GM19043 (cell line): Measurements from ENCODE around the gene SRRM5.
"Not testable (repeated sequence)": the region's sequence is repeated elsewhere in the genome, so short reads cannot be mapped to it uniquely, and the experiment has no call there.

ENCODE experiments used
- ATAC-seq: cut with Tn5 transposase; IDR thresholded peaks from one replicate; pipeline ENCODE4 v1.9.1; 2021; ENCODE audit warnings: low read depth; ENCODE audit not compliant: unreplicated experiment

The SRRM5 gene

GRCh38 chr19:43612374-43612773, 486 bp downstream of the SRRM5 start:
- no peak for ATAC-seq

- ATAC-seq: no peak
Observed at GRCh38 chr19:43616306-43616705, 4.4 kb downstream of the SRRM5 start.

GRCh38 chr19:43616954-43617353, 5.1 kb downstream of the SRRM5 start:
- ATAC-seq: no peak

- ATAC-seq: peak; percentile 40
Observed at GRCh38 chr19:43618921-43619261, 7.0 kb downstream of the SRRM5 start.

- ATAC-seq: peak; percentile 63
Observed at GRCh38 chr19:43619262-43620060, 7.6 kb downstream of the SRRM5 start, which contains the start of gene ZNF428. Gene ZNF428 (minus strand): TSS chr19:43619629. CDS start chr19:43614304, 5,325 bp downstream.

GRCh38 chr19:43620061-43621001, 8.4 kb downstream of the SRRM5 start:
- ATAC-seq: no peak

GRCh38 chr19:43622070-43622469, 10.2 kb downstream of the SRRM5 start:
- no peak for ATAC-seq

- no peak for ATAC-seq
Observed at GRCh38 chr19:43622956-43623355, 11.1 kb downstream of the SRRM5 start.

GRCh38 chr19:43623889-43624670, 12.2 kb downstream of the SRRM5 start:
- no peak for ATAC-seq

- no peak for ATAC-seq
Observed at GRCh38 chr19:43624933-43625332, 13.0 kb downstream of the SRRM5 start.

- no peak for ATAC-seq
Observed at GRCh38 chr19:43625918-43626579, 14.2 kb downstream of the SRRM5 start.

GRCh38 chr19:43626838-43627237, 14.9 kb downstream of the SRRM5 start:
- ATAC-seq: no peak

GRCh38 chr19:43628646-43629326, 16.9 kb downstream of the SRRM5 start:
- no peak for ATAC-seq

GRCh38 chr19:43631491-43631890, 19.6 kb downstream of the SRRM5 start:
- no peak for ATAC-seq

GRCh38 chr19:43633520-43633919, 21.6 kb downstream of the SRRM5 start:
- ATAC-seq: no peak

GRCh38 chr19:43634068-43634467, 22.2 kb downstream of the SRRM5 start:
- ATAC-seq: no peak

GRCh38 chr19:43634506-43634871, 22.6 kb downstream of the SRRM5 start:
- ATAC-seq: no peak

- ATAC-seq: no peak
Observed at GRCh38 chr19:43634872-43635560, 23.1 kb downstream of the SRRM5 start.

- not testable (repeated sequence) for ATAC-seq
Observed at GRCh38 chr19:43635561-43635940, 23.7 kb downstream of the SRRM5 start.
